ENCODE measurements around the gene MACROD2.

- no peak for TF ChIP-seq CTCF (IDR thresholded peaks at IDR 0.05)
- no peak for TF ChIP-seq POLR2A (IDR thresholded peaks at IDR 0.05)
- no peak for TF ChIP-seq EP300 (IDR thresholded peaks at IDR 0.05)
These were observed 1635.0 kb downstream of the MACROD2 start for GRCh38 chr20:15630360-15630759.

All from ovary (tissue), 3 donors.